ENCODE results near the gene CD300A. TPM values are rescaled to one million over a fixed set of nuclear protein-coding genes. Genes with fewer than 3 reads are reported as not detected.

The CD300A gene
- total and polyA plus RNA-seq, 2 donors (not counting 1 experiment from before 2014, with no cell fraction given) = 2.4 to 5.7 TPM

DNA sequence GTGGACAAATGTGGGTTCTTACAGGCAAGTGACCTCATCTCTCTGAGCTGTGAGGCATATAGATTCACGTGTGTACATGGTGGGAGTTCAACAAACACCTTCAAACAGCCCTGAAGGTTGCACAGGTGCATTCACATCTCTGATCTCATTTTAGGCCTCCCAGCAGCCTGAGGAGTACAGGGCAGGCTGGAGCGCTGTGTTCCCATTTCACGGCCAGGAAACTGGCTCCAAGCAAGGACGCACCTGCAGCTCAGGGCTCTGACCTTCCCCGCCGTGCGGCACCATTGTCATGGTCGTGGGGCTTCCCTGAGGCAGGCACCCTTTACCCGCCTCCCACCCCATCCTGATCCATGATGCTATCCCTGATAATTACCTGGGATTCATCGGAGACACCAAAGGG, 4.8 kb upstream of the CD300A start:
- ATAC-seq (ENCODE audit: low read depth) = no peak
- Histone ChIP-seq H2AFZ (ENCODE audit: insufficient read depth, low read depth, low read length, poor library complexity, severe bottlenecking) (no peak overlapping the region), H3K4me2 (replicated peaks; ENCODE audit: low read depth, low read length, poor library complexity, severe bottlenecking) (no peak overlapping the region), H3K9ac (ENCODE audit: low read length) (no peak overlapping the region), H3K27me3 (replicated peaks in 1 of 4; ENCODE audit: control extremely low read depth in 1 of 4, control insufficient read depth in 3 of 4, insufficient read depth in 4 of 4, low read length in 3 of 4) (peaks cover 0 to 9% (median 1%) of the 10 kb centered on the region in 4 experiments), H4K20me1 (ENCODE audit: control insufficient read depth, insufficient read depth, low read length, poor library complexity, severe bottlenecking) (no peaks in the 10 kb centered on the region), H3K36me3 (replicated peaks in 1 of 2; ENCODE audit: control extremely low read depth in 1 of 2, control insufficient read depth in 1 of 2, extremely low read depth in 1 of 2, insufficient read depth in 2 of 2, low read length in 1 of 2) (no peaks in the 10 kb centered on the region), H3K79me2 (ENCODE audit: control insufficient read depth, insufficient read depth, low read length) (no peaks in the 10 kb centered on the region), H3K9me3 (ENCODE audit: control extremely low read depth in 1 of 3, control insufficient read depth in 2 of 3, insufficient read depth in 1 of 3, low read length in 2 of 3) (no peaks in the 10 kb centered on the region), H3K4me1 (ENCODE audit: control insufficient read depth in 2 of 2, insufficient read depth in 2 of 2, low read length in 2 of 2) (peaks cover 22 to 31% of the 10 kb centered on the region in 2 donors), H3K4me3 (ENCODE audit: control extremely low read depth in 1 of 5, extremely low read depth in 1 of 5, insufficient read depth in 1 of 5, low read depth in 2 of 5, low read length in 4 of 5) (no peak overlapping the region), H3K27ac (ENCODE audit: low read length in 2 of 2) (no peak overlapping the region)
- Mint-ChIP-seq H3K4me3 (no peak overlapping the region), H3K9me3 (ENCODE audit: insufficient read depth) (no peaks in the 10 kb centered on the region), H3K4me1 (peaks cover 16% of the 10 kb centered on the region), H3K27ac (no peak overlapping the region), H3K27me3 (peaks cover 13% of the 10 kb centered on the region)
- no peak for TF ChIP-seq EZH2 (IDR thresholded peaks at IDR 0.05; ENCODE audit: borderline replicate concordance, insufficient read depth, low read depth, low read length, poor library complexity, severe bottlenecking)
- TF ChIP-seq, protein P1, sequence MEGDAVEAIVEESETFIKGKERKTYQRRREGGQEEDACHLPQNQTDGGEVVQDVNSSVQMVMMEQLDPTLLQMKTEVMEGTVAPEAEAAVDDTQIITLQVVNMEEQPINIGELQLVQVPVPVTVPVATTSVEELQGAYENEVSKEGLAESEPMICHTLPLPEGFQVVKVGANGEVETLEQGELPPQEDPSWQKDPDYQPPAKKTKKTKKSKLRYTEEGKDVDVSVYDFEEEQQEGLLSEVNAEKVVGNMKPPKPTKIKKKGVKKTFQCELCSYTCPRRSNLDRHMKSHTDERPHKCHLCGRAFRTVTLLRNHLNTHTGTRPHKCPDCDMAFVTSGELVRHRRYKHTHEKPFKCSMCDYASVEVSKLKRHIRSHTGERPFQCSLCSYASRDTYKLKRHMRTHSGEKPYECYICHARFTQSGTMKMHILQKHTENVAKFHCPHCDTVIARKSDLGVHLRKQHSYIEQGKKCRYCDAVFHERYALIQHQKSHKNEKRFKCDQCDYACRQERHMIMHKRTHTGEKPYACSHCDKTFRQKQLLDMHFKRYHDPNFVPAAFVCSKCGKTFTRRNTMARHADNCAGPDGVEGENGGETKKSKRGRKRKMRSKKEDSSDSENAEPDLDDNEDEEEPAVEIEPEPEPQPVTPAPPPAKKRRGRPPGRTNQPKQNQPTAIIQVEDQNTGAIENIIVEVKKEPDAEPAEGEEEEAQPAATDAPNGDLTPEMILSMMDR (IDR thresholded peaks at IDR 0.05) = no peak
- DNase-seq = no peak
- ChIA-PET POLR2A (no interaction called here), CTCF (no interaction called here)
- intact Hi-C loops (cut with micrococcal nuclease) = no loop called here
- WGBS (ENCODE audit: insufficient coverage) = 91% methylated on average over 9 of the region's 10 CpGs

GRCh38 chr17:74464730-74465377, 1.6 kb upstream of the CD300A start:
- intact Hi-C loops (cut with micrococcal nuclease) = no loop called here
- Mint-ChIP-seq H3K9me3 (ENCODE audit: insufficient read depth) (no peaks in the 10 kb centered on the region), H3K27me3 (peaks cover 9% of the 10 kb centered on the region), H3K4me3 (no peak overlapping the region), H3K27ac (no peak overlapping the region), H3K4me1 (peaks cover 22% of the 10 kb centered on the region)
- peaks cover 32 to 40% of the 10 kb centered on the region in 2 donors for H3K4me1 ChIP-seq (ENCODE audit: control insufficient read depth in 2 of 2, insufficient read depth in 2 of 2, low read length in 2 of 2)
- H3K27ac ChIP-seq (ENCODE audit: low read length in 2 of 2) = no peak overlapping the region
- H3K4me2 ChIP-seq (replicated peaks; ENCODE audit: low read depth, low read length, poor library complexity, severe bottlenecking) = no peak overlapping the region
- H3K9me3 ChIP-seq (ENCODE audit: control extremely low read depth in 1 of 3, control insufficient read depth in 2 of 3, insufficient read depth in 1 of 3, low read length in 2 of 3) = no peaks in the 10 kb centered on the region
- no peaks in the 10 kb centered on the region for H3K36me3 ChIP-seq (replicated peaks in 1 of 2; ENCODE audit: control extremely low read depth in 1 of 2, control insufficient read depth in 1 of 2, extremely low read depth in 1 of 2, insufficient read depth in 2 of 2, low read length in 1 of 2)
- no peak for TF ChIP-seq EZH2 (IDR thresholded peaks at IDR 0.05; ENCODE audit: borderline replicate concordance, insufficient read depth, low read depth, low read length, poor library complexity, severe bottlenecking)
- TF ChIP-seq, protein P1 (IDR thresholded peaks at IDR 0.05) = no peak
- ChIA-PET POLR2A (no interaction called here), CTCF (interaction anchor here (0.5 to 1.4 kb wide), 2 partner anchors 20 to 94 kb away, joined by 4 to 6 read pairs; no protein-coding TSS in a partner anchor)
- H3K79me2 ChIP-seq (ENCODE audit: control insufficient read depth, insufficient read depth, low read length) = no peaks in the 10 kb centered on the region
- DNase-seq (no peak), ATAC-seq (ENCODE audit: low read depth) (no peak)
- H4K20me1 ChIP-seq (ENCODE audit: control insufficient read depth, insufficient read depth, low read length, poor library complexity, severe bottlenecking) = no peaks in the 10 kb centered on the region
- H2AFZ ChIP-seq (ENCODE audit: insufficient read depth, low read depth, low read length, poor library complexity, severe bottlenecking) = no peak overlapping the region
- 87% methylated on average over 7 of the region's 7 CpGs for WGBS (ENCODE audit: insufficient coverage)
- no peaks in the 10 kb centered on the region for H3K27me3 ChIP-seq (replicated peaks in 1 of 4; ENCODE audit: control extremely low read depth in 1 of 4, control insufficient read depth in 3 of 4, insufficient read depth in 4 of 4, low read length in 3 of 4)
- H3K9ac ChIP-seq (ENCODE audit: low read length) = no peak overlapping the region
- H3K4me3 ChIP-seq (ENCODE audit: control extremely low read depth in 1 of 5, extremely low read depth in 1 of 5, insufficient read depth in 1 of 5, low read depth in 2 of 5, low read length in 4 of 5) = no peak overlapping the region

Data from B cell (primary cell).